Measurements from ENCODE around the gene UMAD1.

DNA sequence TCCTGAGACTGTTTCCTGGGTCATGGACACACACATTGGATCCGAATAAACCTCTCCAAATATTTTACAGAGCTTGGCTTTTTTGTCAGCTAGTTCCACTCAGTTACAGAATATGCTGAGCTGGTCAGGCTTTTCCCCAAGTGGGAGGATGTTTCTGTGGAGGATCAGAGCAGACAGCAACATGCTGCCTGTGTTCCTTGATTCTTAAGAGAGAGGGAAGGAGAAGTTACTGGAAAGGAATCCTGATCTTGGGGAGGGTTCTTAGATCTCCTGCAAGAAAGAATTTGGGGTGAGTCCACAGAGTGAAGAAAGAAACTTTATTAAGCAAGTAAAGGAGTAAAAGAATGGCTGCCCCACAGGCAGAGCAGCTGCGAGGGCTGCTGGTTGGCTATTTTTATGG lies 154.7 kb downstream of the UMAD1 start:
- TF ChIP-seq EZH2 (optimal IDR thresholded peaks at IDR 0.05; ENCODE audit: low read depth, low read length): no peak
- TF ChIP-seq, protein P1, sequence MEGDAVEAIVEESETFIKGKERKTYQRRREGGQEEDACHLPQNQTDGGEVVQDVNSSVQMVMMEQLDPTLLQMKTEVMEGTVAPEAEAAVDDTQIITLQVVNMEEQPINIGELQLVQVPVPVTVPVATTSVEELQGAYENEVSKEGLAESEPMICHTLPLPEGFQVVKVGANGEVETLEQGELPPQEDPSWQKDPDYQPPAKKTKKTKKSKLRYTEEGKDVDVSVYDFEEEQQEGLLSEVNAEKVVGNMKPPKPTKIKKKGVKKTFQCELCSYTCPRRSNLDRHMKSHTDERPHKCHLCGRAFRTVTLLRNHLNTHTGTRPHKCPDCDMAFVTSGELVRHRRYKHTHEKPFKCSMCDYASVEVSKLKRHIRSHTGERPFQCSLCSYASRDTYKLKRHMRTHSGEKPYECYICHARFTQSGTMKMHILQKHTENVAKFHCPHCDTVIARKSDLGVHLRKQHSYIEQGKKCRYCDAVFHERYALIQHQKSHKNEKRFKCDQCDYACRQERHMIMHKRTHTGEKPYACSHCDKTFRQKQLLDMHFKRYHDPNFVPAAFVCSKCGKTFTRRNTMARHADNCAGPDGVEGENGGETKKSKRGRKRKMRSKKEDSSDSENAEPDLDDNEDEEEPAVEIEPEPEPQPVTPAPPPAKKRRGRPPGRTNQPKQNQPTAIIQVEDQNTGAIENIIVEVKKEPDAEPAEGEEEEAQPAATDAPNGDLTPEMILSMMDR (IDR thresholded peaks at IDR 0.05; ENCODE audit: low read length): no peak

All from MM.1S (cell line).